ENCODE data around the gene ANP32D.
"Not testable (repeated sequence)": the region's sequence is repeated elsewhere in the genome, so short reads cannot be mapped to it uniquely, and the experiment has no call there.

Gene ANP32D

DNA sequence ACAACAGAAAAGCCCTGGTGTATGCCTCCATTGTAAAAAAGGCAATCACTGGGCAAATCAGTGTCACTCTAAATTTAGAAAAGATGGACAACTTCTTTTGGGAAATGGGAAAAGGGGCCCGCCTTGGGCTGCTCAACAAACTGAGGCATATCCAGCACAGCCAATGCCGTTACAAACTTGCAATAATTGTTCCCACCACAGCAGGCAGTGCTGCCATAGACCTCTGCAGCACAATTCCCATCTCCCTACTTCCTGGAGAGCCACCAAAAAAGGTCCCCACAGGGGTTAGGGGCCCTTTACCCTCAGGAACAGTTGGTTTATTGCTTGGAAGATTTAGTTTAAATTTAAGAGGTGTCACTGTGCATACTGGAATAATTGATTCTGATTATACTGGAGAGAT lies 36.6 kb downstream of the ANP32D start:
- DNase-seq = no peak

DNA sequence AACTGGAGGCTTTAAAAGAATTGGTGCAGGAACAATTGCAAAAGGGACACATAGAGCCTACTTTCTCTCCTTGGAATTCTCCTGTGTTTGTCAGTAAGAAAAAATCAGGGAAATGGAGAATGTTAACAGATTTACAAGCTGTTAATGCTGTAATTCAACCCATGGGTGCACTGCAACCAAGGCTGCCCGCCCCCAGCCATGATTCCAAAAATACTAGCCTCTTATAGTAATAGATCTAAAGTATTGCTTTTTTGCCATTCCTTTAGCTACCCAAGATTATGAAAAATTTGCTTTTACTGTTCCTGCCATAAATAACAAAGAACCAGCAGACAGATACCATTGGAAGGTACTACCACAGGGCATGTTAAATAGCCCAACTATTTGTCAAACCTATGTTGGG lies 37.8 kb downstream of the ANP32D start:
- DNase-seq = no peak

DNA sequence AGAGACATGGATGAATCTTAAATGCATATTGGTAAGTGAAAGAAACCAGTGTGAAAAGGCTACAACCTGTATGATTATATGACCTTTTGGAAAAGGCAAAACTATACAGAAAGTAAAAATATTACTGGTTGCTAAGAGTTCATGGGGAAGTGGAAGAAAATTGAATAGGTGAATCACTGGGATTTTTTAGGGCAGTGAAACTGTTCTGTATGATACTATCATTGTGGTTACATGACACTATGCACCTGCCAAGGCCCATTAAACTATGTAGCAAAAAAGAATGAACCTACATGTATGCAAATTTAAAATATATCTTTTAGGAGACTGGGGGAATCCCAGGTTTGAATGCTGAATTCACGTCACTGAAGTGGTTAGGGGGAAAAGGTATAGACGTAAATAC lies 40.5 kb downstream of the ANP32D start:
- DNase-seq = no peak

DNA sequence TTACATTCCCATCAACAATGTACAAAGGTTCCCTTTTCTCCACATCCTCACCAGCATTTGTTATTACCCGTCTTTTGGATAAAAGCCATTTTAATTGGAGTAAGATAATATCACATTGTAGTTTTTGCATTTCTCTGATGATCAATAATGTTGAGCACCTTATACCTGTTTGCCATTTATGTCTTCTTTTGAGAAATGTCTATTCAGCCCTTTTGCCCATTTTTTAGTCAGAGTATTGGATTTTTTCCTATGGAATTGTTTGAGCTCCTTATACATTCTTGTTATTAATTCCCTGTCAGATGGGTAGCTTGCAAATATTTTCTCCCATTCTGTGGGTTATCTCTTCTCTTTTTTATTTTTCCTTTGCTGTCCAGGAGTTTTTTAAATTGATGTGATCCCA lies 42.4 kb downstream of the ANP32D start:
- DNase-seq = no peak

DNA sequence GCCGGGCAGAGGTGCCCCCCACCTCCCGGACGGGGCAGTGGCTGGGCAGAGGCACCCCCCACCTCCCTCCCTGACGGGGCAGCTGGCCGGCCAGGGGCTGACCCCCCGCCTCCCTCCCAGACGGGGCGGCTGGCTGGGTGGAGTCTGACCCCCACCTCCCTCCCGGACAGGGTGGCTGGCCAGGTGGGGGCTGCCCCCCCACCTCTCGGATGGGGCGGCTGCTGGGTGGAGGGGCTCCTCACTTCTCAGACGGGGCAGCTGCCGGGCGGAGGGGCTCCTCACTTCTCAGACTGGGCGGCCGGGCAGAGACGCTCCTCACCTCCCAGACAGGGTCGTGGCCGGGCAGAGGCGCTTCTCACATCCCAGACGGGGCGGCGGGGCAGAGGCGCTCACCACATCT lies 48.0 kb downstream of the ANP32D start:
- DNase-seq = not testable (repeated sequence)

All from suppressor macrophage treated with lipopolysaccharide for 1 hour (primary cell).